Measurements from ENCODE around the gene GOLGA6L7. TPM values are rescaled to one million over a fixed set of nuclear protein-coding genes. Genes with fewer than 3 reads are reported as not detected.

GOLGA6L7 gene
- polyA plus RNA-seq, 1 donor from 2014 or later, result not detected

DNA sequence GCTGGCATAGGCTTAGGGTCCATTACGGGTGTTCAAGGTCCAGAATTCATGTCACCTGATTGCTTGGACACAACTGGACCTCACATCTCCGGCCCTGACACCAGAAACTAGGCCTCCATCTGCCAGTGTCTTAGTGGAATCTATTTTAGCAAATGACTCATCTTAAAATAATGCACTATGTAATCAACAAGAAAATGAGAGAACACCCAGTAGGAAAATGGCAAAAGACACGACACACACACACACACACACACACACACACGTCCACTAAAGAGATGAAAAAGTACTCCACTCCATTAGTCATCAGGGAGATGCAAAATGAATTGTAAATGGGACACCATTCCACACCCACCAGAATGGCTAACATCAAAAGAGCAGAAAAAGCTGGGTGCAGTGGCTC, 48.5 kb upstream of the GOLGA6L7 start:
- TF ChIP-seq EP300 (conservative IDR thresholded peaks at IDR 0.05; ENCODE audit: poor library complexity, severe bottlenecking), result no peak
- TF ChIP-seq, protein P1, sequence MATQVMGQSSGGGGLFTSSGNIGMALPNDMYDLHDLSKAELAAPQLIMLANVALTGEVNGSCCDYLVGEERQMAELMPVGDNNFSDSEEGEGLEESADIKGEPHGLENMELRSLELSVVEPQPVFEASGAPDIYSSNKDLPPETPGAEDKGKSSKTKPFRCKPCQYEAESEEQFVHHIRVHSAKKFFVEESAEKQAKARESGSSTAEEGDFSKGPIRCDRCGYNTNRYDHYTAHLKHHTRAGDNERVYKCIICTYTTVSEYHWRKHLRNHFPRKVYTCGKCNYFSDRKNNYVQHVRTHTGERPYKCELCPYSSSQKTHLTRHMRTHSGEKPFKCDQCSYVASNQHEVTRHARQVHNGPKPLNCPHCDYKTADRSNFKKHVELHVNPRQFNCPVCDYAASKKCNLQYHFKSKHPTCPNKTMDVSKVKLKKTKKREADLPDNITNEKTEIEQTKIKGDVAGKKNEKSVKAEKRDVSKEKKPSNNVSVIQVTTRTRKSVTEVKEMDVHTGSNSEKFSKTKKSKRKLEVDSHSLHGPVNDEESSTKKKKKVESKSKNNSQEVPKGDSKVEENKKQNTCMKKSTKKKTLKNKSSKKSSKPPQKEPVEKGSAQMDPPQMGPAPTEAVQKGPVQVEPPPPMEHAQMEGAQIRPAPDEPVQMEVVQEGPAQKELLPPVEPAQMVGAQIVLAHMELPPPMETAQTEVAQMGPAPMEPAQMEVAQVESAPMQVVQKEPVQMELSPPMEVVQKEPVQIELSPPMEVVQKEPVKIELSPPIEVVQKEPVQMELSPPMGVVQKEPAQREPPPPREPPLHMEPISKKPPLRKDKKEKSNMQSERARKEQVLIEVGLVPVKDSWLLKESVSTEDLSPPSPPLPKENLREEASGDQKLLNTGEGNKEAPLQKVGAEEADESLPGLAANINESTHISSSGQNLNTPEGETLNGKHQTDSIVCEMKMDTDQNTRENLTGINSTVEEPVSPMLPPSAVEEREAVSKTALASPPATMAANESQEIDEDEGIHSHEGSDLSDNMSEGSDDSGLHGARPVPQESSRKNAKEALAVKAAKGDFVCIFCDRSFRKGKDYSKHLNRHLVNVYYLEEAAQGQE (IDR thresholded peaks at IDR 0.05; ENCODE audit: borderline replicate concordance), result no peak
- TF ChIP-seq TAF1 (IDR thresholded peaks at IDR 0.05; ENCODE audit: low read depth), result no peak
- TF ChIP-seq, protein P2, sequence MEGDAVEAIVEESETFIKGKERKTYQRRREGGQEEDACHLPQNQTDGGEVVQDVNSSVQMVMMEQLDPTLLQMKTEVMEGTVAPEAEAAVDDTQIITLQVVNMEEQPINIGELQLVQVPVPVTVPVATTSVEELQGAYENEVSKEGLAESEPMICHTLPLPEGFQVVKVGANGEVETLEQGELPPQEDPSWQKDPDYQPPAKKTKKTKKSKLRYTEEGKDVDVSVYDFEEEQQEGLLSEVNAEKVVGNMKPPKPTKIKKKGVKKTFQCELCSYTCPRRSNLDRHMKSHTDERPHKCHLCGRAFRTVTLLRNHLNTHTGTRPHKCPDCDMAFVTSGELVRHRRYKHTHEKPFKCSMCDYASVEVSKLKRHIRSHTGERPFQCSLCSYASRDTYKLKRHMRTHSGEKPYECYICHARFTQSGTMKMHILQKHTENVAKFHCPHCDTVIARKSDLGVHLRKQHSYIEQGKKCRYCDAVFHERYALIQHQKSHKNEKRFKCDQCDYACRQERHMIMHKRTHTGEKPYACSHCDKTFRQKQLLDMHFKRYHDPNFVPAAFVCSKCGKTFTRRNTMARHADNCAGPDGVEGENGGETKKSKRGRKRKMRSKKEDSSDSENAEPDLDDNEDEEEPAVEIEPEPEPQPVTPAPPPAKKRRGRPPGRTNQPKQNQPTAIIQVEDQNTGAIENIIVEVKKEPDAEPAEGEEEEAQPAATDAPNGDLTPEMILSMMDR (IDR thresholded peaks at IDR 0.05; ENCODE audit: poor library complexity, severe bottlenecking), result no peak
- no peak for TF ChIP-seq POLR2AphosphoS5 (IDR thresholded peaks at IDR 0.05)
- no peaks in the 10 kb centered on the region for H3K36me3 ChIP-seq (ENCODE audit: insufficient read depth, low read length)
- no peaks in the 10 kb centered on the region for H3K27me3 ChIP-seq (ENCODE audit: insufficient read depth, low read depth, low read length)
- no peak overlapping the region for H2AFZ ChIP-seq (ENCODE audit: low read depth, low read length)
- no peaks in the 10 kb centered on the region for H3K9me2 ChIP-seq (ENCODE audit: insufficient read depth, low read length)
- H3K27ac ChIP-seq (ENCODE audit: low read length), result no peak overlapping the region
- H4K20me1 ChIP-seq (ENCODE audit: insufficient read depth), result no peaks in the 10 kb centered on the region
- H3K9me3 ChIP-seq (ENCODE audit: low read length), result peaks cover 17% of the 10 kb centered on the region
- peaks cover 47% of the 10 kb centered on the region for H3K79me2 ChIP-seq (replicated peaks; ENCODE audit: insufficient read depth, low read length)
- H3F3A ChIP-seq (ENCODE audit: insufficient read depth, low read length, poor library complexity, severe bottlenecking), result no peaks in the 10 kb centered on the region
- no peak overlapping the region for H3K4me2 ChIP-seq (ENCODE audit: low read length)
- no peak overlapping the region for H3K9ac ChIP-seq (ENCODE audit: low read length)
- H3K4me3 ChIP-seq (ENCODE audit: low read length), result no peak overlapping the region

DNA sequence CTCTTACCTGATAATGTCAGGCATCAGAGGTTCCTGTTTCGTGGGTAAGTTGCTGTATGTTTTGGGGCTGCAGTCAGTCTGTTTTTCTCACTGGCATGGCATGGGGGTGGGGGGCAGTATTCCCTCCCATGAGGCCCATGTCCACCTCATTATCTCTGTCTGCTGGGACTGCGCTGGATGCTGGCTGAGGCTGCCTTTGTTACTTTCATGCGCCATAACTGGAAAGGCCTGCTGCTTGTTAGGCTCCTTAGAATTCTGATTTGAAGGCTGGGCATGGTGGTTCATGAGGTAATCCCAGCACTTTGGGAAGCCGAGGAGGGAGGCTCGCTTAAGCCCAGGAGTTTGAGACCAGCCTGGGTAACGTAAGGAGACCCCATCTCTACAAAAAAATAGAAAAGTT, 47.1 kb upstream of the GOLGA6L7 start:
- Histone ChIP-seq H2AFZ (ENCODE audit: low read depth, low read length) (no peak overlapping the region), H3K9ac (ENCODE audit: low read length) (no peak overlapping the region), H3K27ac (ENCODE audit: low read length) (no peak overlapping the region), H3K9me2 (ENCODE audit: insufficient read depth, low read length) (no peaks in the 10 kb centered on the region), H3K36me3 (ENCODE audit: insufficient read depth, low read length) (no peaks in the 10 kb centered on the region), H3K9me3 (ENCODE audit: low read length) (peaks cover 17% of the 10 kb centered on the region), H4K20me1 (ENCODE audit: insufficient read depth) (no peaks in the 10 kb centered on the region), H3K4me3 (ENCODE audit: low read length) (no peak overlapping the region), H3K4me2 (ENCODE audit: low read length) (no peak overlapping the region), H3K79me2 (replicated peaks; ENCODE audit: insufficient read depth, low read length) (peaks cover 47% of the 10 kb centered on the region), H3K27me3 (ENCODE audit: insufficient read depth, low read depth, low read length) (no peaks in the 10 kb centered on the region), H3F3A (ENCODE audit: insufficient read depth, low read length, poor library complexity, severe bottlenecking) (no peaks in the 10 kb centered on the region)
- TF ChIP-seq EZH2 (IDR thresholded peaks at IDR 0.05; ENCODE audit: borderline replicate concordance, insufficient read depth, low read length, poor library complexity, severe bottlenecking) (no peak), TAF1 (IDR thresholded peaks at IDR 0.05; ENCODE audit: low read depth) (no peak)
- TF ChIP-seq, protein P2 (IDR thresholded peaks at IDR 0.05; ENCODE audit: poor library complexity, severe bottlenecking), result no peak
